HG03280 (cell line): Measurements from ENCODE around the gene G6PC1.
"Not testable (repeated sequence)": the region's sequence is repeated elsewhere in the genome, so short reads cannot be mapped to it uniquely, and the experiment has no call there.

ENCODE experiments used
- ATAC-seq: cut with Tn5 transposase; IDR thresholded peaks from one replicate; pipeline ENCODE4 v1.9.1; 2021; ENCODE audit warnings: mild to moderate bottlenecking, moderate library complexity; ENCODE audit not compliant: unreplicated experiment

Gene G6PC1

GRCh38 chr17:42899981-42900380 is 618 bp upstream of the G6PC1 start:
- ATAC-seq = not testable (repeated sequence)

DNA sequence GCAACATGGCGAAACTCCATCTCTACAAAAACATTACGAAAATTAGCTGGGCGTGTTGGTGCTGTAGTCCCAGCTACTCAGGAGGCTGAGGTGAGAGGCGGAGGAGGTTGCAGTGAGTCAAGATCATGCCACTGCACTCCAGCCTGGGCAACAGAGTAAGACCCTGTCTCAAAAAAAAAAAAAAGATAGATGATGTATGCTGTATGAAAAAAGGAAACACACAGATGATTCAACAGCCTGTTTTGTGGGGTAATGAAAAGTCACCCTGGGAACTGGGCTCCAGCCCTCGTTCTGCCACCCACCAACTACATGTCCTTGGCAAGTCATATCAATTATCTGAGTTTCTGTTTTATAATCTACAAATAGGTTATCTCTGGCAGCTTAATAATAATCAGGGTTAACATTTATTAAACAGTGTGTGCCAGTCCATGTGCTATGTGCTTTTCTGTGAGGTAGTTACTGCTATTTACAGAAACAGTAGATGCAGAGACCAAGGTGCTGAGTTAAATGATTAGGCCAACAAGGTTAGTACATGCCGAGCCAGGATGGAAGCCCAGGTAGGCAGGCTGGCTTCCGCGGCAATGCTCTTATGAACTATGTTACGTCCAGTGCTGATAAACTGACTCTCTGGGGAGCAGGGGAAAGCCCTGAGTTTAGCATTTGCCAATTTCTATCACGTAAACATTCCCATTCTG is 1.1 kb downstream of the G6PC1 start:
- ATAC-seq = no peak

DNA sequence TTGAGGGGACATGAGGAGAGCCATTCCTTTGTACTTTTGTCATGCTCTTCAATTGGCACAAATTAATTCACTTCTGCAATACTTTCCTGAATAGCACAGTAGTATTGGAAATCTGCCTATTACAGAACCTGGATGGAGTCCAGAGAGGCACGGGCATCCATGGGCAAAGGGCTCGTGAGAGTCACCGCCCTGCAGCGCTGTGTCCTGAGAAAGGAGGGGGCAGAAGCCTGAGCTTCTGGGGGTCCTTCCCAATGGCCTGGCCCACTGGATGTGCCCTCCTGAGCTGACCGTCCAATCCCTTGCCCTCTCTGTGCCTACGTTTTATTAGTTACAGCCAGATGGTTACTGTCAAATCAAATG is 3.5 kb downstream of the G6PC1 start:
- no peak for ATAC-seq

- ATAC-seq = no peak
Observed at GRCh38 chr17:42906772-42907446, 6.3 kb downstream of the G6PC1 start.

DNA sequence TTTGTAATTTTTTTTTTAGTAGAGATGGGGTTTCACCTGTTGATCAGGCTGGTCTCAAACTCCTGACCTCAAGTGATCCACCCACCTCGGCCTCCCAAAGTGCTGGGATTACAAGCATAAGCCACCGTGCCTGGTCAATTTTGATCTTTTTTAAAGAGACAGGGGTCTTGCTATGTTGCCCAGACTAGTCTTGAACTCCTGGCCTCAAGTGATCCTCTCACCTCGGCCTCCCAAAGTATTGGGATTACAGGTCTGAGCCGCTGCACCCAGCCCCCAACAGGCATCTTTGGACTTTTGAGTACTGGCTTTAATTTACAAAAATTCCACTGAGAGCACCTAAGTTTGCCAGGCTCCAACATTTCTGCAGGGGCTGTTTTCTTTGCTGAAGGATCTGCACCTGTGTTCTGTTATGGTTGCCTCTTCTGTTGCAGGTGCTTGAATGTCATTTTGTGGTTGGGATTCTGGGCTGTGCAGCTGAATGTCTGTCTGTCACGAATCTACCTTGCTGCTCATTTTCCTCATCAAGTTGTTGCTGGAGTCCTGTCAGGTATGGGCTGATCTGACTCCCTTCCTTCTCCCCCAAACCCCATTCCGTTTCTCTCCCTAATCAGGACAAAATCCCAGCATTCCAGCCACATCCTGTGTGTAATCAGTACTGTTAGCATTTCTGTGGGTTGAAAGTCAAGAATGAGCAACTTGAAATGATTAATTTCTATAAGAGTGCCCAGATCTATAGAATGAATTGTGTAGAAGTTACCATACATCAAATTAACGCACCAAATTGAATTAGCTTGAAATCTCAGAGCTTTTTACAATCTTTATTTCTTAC is 8.5 kb downstream of the G6PC1 start:
- ATAC-seq = no peak

DNA sequence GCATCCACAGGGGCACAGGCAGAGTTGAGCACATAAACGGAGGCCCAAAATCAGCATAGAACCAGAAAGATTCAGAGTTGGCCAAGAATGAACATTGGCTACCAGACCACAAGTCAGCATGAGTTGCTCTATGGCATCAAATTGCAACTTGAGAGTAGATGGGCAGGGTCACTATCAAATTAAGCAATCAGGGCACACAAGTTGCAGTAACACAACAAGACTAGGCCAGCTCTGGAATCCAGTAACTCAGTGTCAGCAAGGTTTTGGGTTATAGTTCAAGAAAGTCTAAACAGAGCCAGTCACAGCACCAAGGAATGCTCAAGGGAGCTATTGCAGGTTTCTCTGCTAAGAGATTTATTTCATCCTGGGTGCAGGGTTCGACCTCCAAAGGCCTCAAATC is 12.9 kb downstream of the G6PC1 start:
- ATAC-seq = no peak

DNA sequence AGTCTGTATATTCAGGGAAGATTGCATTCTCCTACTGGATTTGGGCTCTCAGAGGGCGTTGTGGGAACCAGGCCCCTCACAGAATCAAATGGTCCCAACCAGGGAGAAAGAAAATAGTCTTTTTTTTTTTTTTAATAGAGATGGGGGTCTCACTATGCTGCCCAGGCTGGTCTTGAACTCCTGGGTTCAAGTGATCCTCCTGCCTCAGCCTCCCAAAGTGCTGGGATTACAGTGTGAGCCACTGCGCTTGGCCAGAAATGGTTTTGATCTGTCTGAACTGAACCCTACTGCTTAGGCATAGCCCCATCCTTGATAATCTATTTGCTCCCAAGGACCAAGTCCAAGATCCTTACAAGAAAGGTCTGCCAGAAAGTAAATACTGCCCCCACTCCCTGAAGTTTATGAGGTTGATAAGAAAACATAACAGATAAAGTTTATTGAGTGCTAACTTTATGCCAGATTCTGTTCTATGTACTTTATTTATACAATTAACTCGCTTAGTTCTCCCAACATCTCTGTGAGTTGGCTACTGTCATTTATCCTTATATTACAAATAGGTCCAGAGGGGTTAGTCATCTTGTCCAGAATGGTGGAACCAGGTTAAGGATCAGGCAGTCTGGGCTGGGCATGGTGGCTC is 13.5 kb downstream of the G6PC1 start:
- ATAC-seq = no peak

- not testable (repeated sequence) for ATAC-seq
Observed at GRCh38 chr17:42915288-42915687, 14.7 kb downstream of the G6PC1 start.

- not testable (repeated sequence) for ATAC-seq
Observed at GRCh38 chr17:42916388-42917235, 16.0 kb downstream of the G6PC1 start.

GRCh38 chr17:42917236-42917603 is 16.6 kb downstream of the G6PC1 start:
- ATAC-seq = no peak

DNA sequence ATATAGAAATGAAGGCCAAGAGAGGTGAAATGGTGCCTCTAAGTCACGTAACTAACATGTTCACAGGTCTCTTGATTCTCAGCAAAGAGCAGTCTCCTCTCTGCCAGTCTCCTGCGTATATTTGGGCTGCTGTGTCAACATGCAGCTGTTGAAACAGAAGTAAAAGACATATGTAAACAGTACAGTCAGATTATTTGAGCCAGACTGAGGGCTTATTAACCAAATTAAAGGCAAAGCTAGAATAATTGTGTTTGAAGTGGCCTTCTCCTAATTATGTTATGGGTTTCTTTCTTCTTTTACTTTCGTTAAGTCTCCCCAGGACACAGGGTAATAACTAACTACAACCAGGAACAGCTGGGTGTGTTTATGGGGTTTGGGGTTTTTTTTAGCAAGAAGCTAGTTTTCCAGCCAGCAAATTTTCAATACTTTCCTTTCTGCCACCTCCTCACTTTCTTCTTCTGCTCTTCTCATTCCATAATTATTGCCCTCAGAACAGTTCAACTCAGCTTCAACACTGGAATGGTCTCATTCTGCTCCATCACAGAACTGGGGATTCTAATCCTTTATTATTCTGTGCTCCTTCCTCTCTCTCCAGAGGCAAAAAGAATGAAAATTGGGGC is 18.4 kb downstream of the G6PC1 start:
- ATAC-seq = no peak

- ATAC-seq = not testable (repeated sequence)
Observed at GRCh38 chr17:42919522-42920077, 19.0 kb downstream of the G6PC1 start.

GRCh38 chr17:42920106-42920900 is 19.7 kb downstream of the G6PC1 start:
- no peak for ATAC-seq

GRCh38 chr17:42920922-42921321 is 20.3 kb downstream of the G6PC1 start:
- no peak for ATAC-seq

DNA sequence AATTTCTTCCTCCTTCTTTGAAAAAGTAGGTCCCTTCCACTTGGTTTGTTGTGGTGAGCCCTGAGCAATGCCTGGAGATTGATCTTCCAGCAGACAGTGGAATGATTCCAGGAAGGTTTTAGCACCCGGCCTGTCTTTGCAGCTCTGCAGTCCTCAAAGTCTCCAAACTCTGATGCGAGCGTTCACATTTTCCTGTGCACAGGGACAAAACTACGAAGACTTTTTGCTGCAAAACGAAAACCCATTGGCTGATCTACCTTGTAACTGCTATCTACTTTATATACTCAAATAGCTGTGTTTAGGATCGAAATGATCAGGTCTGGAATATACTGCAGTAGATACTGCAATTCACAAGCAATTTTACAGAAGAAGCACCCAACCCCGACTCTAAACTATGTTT is 21.7 kb downstream of the G6PC1 start:
- ATAC-seq = no peak

GRCh38 chr17:42923472-42923871 is 22.9 kb downstream of the G6PC1 start:
- not testable (repeated sequence) for ATAC-seq

- ATAC-seq = no peak
Observed at GRCh38 chr17:42924891-42925290, 24.3 kb downstream of the G6PC1 start.

DNA sequence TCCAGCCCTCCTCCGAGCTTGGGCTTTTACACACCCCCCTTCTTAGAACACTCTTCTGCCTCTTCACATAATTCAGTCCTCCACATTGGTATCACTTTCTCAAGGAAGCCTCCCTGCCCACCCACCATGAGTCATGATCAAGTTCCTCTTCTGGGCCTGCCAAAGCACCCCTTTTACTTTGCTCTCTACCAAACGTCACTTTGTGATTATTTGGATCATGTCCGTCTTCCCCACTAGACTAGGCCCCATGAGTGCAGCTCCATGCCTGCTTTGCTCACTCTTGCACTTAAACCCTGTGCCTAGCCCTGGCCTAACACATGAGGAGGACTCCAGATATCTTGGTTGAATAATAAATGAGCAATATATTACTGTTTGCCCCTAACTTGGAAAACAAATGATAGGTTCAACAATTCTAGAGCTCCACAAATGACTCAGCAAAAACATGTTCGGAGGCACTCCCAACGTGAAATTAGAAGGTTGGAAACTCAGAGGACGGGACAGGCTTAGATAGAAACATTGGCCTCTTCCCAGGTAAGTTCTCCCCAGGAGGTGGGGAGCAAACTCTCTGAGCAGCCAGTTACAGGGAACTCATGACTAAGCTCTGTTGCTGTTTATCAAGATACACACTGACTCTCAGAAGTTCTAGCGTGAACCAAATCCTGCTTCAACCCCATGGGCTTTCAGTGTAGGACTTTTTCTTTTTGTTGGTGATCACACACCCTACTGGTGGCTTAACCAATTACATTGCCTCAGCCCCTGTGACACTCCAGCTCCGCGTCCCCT is 28.3 kb downstream of the G6PC1 start:
- ATAC-seq = peak; percentile 68
